Esophagus squamous epithelium (tissue), 5 donors: ENCODE data around the gene KSR1. TPM values are rescaled to one million over a fixed set of nuclear protein-coding genes. Genes with fewer than 3 reads are reported as not detected.
"Not testable (repeated sequence)": the region's sequence is repeated elsewhere in the genome, so short reads cannot be mapped to it uniquely, and the experiment has no call there.

Source experiments
- DNase-seq: peaks from one replicate; lab custom pipeline; 2025; lab: John Stamatoyannopoulos, UW
- H3K27ac ChIP-seq, 4 donors: fragments of 200-600 bp; sonication (generic); one replicate each; pipeline ENCODE4 v1.5.1; 2016 to 2019; ENCODE audit warnings: mild to moderate bottlenecking in 1 of 4
- H3K27me3 ChIP-seq, 4 donors: fragments of 200-600 bp; sonication (generic); 1 replicate in 3 of 4; 2 replicates in 1 of 4; pipeline versions ENCODE4 v1.5.1 to v1.6.0; 2017 to 2021; ENCODE audit warnings: antibody characterized with exemption in 1 of 4
- H3K36me3 ChIP-seq, 3 donors: fragments of 200-600 bp; sonication (generic); one replicate each; pipeline ENCODE4 v1.5.1; 2016 to 2019
- H3K4me1 ChIP-seq, 3 donors: fragments of 200-600 bp; sonication (generic); one replicate each; pipeline ENCODE4 v1.5.1; 2017 to 2019
- H3K4me3 ChIP-seq, 4 donors: fragments of 200-600 bp; sonication (generic); 1 replicate in 3 of 4; 2 replicates in 1 of 4; pipeline ENCODE4 v1.5.1; 2016 to 2019; ENCODE audit warnings: mild to moderate bottlenecking in 2 of 4, moderate library complexity in 1 of 4
- H3K9me3 ChIP-seq, 3 donors: fragments of 200-600 bp; sonication (generic); one replicate each; pipeline ENCODE4 v1.5.1; 2016 to 2019
- POLR2A ChIP-seq, 4 donors: fragments of 450-650 bp; IDR thresholded peaks; one replicate each; pipeline ENCODE4 v1.6.1; 2017; ENCODE audit warnings: antibody characterized with exemption in 4 of 4, mild to moderate bottlenecking in 4 of 4, moderate library complexity in 3 of 4
- WGBS, 2 donors: methylation state at CpG; one replicate each; pipeline ENCODE4 v1.1.5; 2018; 5-methylcytosine and 5-hydroxymethylcytosine counted together
- intact Hi-C: fragments of 100-400 bp; cut with DNase I; formaldehyde crosslinking; loops from one replicate; pipeline ENCODE4 v1.15.0; 2022
- total RNA-seq, 4 donors: library from RNA; depleted of rRNA; stranded (reverse); fragments of >200 nt; gene quantifications; one replicate each; pipeline ENCODE4 v1.1.0, GENCODE V29; 2016
- TF ChIP-seq, protein P1 (sequence below), 6 experiments: fragments of 450-650 bp in 4 of 6; fragments of 200-600 bp in 2 of 6; sonication (generic) in 2 of 6; IDR thresholded peaks; one replicate each; pipeline ENCODE4 v1.5.1; 2016 to 2019; ENCODE audit warnings: antibody characterized with exemption in 6 of 6, mild to moderate bottlenecking in 4 of 6, moderate library complexity in 4 of 6
- donor health status: DM: yes; HTN: yes; CAD: no.

The KSR1 gene
- total RNA-seq, 4 donors from 2014 or later: 22.3 to 32.4 (median 31.0) TPM

DNA sequence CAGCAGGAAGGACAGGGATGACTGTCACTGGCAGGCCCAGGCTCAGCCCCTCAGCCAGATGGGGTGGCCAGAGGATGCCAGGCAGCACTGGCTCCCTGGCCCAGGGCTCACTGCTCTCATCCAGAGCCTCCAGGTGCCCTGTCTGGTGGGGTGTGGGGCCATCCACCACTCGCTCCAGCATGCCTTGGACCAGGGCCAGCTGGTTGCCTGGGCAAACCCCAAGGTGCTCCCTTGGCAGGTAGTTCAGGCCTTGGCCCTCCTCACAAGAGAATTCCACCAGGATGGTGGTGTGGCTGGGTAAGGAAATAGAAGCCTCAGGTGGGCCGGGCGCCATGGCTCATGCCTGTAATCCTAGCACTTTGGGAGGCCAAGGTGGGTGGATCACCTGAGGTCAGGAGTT lies 204.2 kb downstream of the KSR1 start:
- Histone ChIP-seq H3K9me3 (no peaks in the 10 kb centered on the region), H3K27me3 (peaks cover 0 to 11% (median 0%) of the 10 kb centered on the region in 4 donors), H3K27ac (no peak overlapping the region), H3K4me1 (no peaks in the 10 kb centered on the region), H3K36me3 (no peaks in the 10 kb centered on the region), H3K4me3 (no peak overlapping the region)
- intact Hi-C loops: no loop called here
- TF ChIP-seq POLR2A (IDR thresholded peaks at IDR 0.05): no peak
- TF ChIP-seq, protein P1, sequence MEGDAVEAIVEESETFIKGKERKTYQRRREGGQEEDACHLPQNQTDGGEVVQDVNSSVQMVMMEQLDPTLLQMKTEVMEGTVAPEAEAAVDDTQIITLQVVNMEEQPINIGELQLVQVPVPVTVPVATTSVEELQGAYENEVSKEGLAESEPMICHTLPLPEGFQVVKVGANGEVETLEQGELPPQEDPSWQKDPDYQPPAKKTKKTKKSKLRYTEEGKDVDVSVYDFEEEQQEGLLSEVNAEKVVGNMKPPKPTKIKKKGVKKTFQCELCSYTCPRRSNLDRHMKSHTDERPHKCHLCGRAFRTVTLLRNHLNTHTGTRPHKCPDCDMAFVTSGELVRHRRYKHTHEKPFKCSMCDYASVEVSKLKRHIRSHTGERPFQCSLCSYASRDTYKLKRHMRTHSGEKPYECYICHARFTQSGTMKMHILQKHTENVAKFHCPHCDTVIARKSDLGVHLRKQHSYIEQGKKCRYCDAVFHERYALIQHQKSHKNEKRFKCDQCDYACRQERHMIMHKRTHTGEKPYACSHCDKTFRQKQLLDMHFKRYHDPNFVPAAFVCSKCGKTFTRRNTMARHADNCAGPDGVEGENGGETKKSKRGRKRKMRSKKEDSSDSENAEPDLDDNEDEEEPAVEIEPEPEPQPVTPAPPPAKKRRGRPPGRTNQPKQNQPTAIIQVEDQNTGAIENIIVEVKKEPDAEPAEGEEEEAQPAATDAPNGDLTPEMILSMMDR (IDR thresholded peaks at IDR 0.05): no peak
- no peak for DNase-seq
- 80% methylated on average over 1 of the region's 3 CpGs; no CpG with 5 or more reads in 1 of the 2 donors for WGBS, 2 donors

DNA sequence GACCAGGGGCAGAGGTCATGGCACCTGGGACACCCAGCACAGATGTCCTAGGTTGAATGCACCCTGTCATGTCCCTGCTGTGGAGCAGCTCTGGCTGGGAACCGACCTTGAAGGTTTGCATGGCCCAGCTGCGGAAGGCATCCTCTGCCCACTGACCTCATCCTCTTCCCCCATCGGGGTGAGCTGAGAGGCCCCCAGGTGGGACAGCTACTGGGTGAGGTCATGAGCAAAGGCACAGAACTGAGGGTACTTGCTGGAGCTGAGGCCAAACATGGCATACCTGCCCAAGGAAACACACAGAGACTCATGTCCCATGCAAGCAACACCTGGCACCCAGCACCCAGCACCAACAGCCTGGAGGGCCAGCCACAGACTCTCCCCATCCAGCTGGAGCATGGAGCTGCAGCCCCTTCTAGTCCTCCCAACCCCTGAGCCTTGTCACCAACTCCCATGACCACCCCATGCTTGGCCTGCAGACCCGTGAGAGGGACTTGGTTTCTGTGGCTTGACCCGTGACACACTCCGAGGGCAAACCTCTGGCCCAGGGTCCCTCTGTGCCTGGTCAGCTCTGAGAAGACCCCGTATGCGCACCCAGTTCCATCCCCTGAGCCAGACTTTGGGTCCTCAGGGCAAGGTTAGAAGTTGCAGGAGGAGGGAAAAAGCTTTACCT lies 207.8 kb downstream of the KSR1 start:
- Histone ChIP-seq H3K9me3 (no peaks in the 10 kb centered on the region), H3K27me3 (peaks cover 0 to 6% (median 0%) of the 10 kb centered on the region in 4 donors), H3K36me3 (no peaks in the 10 kb centered on the region), H3K27ac (no peak overlapping the region), H3K4me1 (no peaks in the 10 kb centered on the region), H3K4me3 (no peak overlapping the region)
- no peak for DNase-seq
- intact Hi-C loops: no loop called here
- WGBS, 2 donors: 88% methylated on average over 3 of the region's 8 CpGs; no CpG with 5 or more reads in 1 of the 2 donors
- TF ChIP-seq, protein P1 (IDR thresholded peaks at IDR 0.05): no peak
- no peak for TF ChIP-seq POLR2A (IDR thresholded peaks at IDR 0.05)

DNA sequence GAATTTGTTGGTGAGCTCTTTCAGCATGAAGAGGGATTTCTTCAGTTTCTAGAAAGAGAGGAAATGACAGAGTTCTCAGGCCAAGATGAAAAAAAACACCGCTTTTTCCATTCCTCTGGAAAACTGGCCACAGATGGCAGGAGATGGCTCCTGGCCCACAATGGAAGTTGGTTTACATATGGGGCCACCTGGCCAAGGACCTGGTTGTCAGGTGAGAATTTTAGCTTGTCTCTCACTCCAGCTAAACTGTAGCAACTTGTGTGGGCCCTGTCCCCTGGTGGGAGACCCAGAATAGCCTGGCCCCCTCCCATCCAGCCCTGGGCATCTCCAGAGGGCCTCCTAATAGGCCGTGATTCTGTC lies 208.3 kb downstream of the KSR1 start:
- no peak overlapping the region for H3K27ac ChIP-seq
- WGBS, 2 donors: 79 to 89% methylated on average over 1 to 2 of the region's 2 CpGs
- peaks cover 0 to 6% (median 0%) of the 10 kb centered on the region in 4 donors for H3K27me3 ChIP-seq
- no peak for TF ChIP-seq POLR2A (IDR thresholded peaks at IDR 0.05)
- TF ChIP-seq, protein P1 (IDR thresholded peaks at IDR 0.05): no peak
- H3K36me3 ChIP-seq: no peaks in the 10 kb centered on the region
- H3K9me3 ChIP-seq: no peaks in the 10 kb centered on the region
- intact Hi-C loops: no loop called here
- no peaks in the 10 kb centered on the region for H3K4me1 ChIP-seq
- DNase-seq: no peak
- H3K4me3 ChIP-seq: no peak overlapping the region

DNA sequence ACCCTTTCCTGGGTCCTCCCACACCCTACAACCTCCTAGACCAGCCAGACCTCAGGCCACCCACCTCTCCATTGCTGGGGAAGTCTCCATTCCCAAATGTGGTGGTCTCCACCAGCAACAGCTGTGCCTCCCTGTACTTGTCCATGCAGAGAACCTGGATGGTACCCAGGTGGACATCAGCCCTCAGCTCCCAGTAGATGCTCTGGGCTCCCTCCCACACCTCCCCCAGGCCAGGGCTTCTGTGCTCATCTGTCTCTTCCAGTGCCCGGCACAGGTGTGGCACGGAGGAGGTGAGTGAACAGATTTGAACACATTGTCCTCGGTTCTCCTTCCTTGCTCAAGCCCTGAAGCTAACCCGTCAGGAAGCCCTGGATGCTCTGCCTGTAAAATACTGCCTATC lies 209.3 kb downstream of the KSR1 start:
- Histone ChIP-seq H3K36me3 (no peaks in the 10 kb centered on the region), H3K27ac (no peak overlapping the region), H3K4me1 (no peaks in the 10 kb centered on the region), H3K9me3 (no peaks in the 10 kb centered on the region), H3K4me3 (no peak overlapping the region), H3K27me3 (peaks cover 0 to 6% (median 0%) of the 10 kb centered on the region in 4 donors)
- 70 to 83% methylated on average over 3 to 4 of the region's 4 CpGs for WGBS, 2 donors
- TF ChIP-seq, protein P1 (IDR thresholded peaks at IDR 0.05): no peak
- TF ChIP-seq POLR2A (IDR thresholded peaks at IDR 0.05): no peak
- intact Hi-C loops: no loop called here
- DNase-seq: no peak

DNA sequence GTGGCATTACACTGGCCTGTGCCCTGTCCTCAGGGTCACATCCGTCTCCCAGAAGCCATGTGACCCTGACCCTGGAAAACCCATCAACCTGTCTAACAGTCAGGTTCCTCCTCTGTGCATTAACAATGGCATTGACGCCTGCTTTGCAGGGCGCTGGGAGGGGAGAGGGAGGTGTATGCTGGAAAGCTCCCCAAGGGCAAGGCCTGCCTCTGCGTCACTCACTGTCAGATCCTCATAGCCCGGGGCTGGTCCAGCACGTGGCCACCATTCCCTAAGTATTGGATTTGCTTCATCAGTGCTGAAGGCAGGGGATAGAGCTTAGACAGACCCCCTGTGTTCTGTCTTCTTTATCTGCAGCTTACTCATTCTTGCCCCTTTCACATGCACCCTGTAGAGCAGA lies 210.0 kb downstream of the KSR1 start:
- 58% methylated on average over 4 of the region's 6 CpGs; no CpG with 5 or more reads in 1 of the 2 donors for WGBS, 2 donors

More for the DNA sequence above, 210.0 kb downstream of the KSR1 start:
- H3K4me1 ChIP-seq, H3K27ac ChIP-seq, intact Hi-C loops, DNase-seq, H3K36me3 ChIP-seq, H3K4me3 ChIP-seq, H3K9me3 ChIP-seq, H3K27me3 ChIP-seq: not testable (repeated sequence)
